PC-9 (cell line): Measurements from ENCODE around the gene AVPI1.

Experiments used
- EZH2 ChIP-seq: fragments of 200-600 bp; sonication (generic); IDR thresholded peaks from 2 replicates; pipeline ENCODE4 v1.8.0; 2017; ENCODE audit warnings: antibody characterized with exemption, low read depth
- TF ChIP-seq, protein P1 (sequence below): fragments of 200-600 bp; sonication (generic); conservative IDR thresholded peaks from 2 replicates; pipeline ENCODE4 v1.6.1; 2017; ENCODE audit warnings: mixed run types, antibody characterized with exemption, mild to moderate bottlenecking, moderate library complexity

DNA sequence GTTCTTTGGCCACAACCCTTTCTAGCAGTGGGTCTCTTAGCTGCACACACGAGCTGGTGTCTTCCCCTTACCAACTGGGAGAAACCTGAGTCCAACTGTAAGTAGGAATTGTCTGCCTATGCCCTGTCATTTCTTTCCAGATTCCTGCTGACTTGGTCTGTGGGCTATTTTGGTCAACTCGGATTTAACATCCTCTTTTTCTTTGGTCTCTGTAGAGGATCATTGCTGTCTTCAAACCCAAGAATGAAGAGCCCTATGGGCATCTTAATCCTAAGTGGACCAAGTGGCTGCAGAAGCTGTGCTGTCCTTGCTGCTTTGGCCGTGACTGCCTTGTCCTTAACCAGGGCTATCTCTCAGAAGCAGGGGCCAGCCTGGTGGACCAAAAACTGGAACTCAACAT is 36.3 kb downstream of the AVPI1 start:
- TF ChIP-seq, protein P1, sequence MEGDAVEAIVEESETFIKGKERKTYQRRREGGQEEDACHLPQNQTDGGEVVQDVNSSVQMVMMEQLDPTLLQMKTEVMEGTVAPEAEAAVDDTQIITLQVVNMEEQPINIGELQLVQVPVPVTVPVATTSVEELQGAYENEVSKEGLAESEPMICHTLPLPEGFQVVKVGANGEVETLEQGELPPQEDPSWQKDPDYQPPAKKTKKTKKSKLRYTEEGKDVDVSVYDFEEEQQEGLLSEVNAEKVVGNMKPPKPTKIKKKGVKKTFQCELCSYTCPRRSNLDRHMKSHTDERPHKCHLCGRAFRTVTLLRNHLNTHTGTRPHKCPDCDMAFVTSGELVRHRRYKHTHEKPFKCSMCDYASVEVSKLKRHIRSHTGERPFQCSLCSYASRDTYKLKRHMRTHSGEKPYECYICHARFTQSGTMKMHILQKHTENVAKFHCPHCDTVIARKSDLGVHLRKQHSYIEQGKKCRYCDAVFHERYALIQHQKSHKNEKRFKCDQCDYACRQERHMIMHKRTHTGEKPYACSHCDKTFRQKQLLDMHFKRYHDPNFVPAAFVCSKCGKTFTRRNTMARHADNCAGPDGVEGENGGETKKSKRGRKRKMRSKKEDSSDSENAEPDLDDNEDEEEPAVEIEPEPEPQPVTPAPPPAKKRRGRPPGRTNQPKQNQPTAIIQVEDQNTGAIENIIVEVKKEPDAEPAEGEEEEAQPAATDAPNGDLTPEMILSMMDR, result no peak
- TF ChIP-seq EZH2, result no peak
